IMR-90 (cell line): ENCODE results near the gene CCDC88C.

Experiments
- BHLHE40 ChIP-seq: fragments of 150-350 bp; IDR thresholded peaks from 2 replicates; pipeline ENCODE4 v1.6.1; 2016; ENCODE audit warnings: mild to moderate bottlenecking, low read depth, low read length
- CTCF ChIP-seq: conservative IDR thresholded peaks from 2 replicates; pipeline ENCODE4 v1.5.1; 2012; ENCODE audit warnings: mild to moderate bottlenecking, low read depth, low read length, improper control_type of control experiment
- MAFK ChIP-seq: IDR thresholded peaks from 2 replicates; pipeline ENCODE4 v1.6.1; 2012; ENCODE audit warnings: low read depth, low read length, improper control_type of control experiment
- MAZ ChIP-seq: IDR thresholded peaks from 2 replicates; pipeline ENCODE4 v1.6.1; 2012; ENCODE audit warnings: low read depth, mild to moderate bottlenecking, low read length, improper control_type of control experiment, moderate library complexity, borderline replicate concordance
- POLR2A ChIP-seq: IDR thresholded peaks from 2 replicates; pipeline ENCODE4 v1.6.1; 2012; ENCODE audit warnings: mild to moderate bottlenecking, low read depth, low read length
- RAD21 ChIP-seq: IDR thresholded peaks from 2 replicates; pipeline ENCODE4 v1.6.1; 2012; ENCODE audit warnings: low read length, improper control_type of control experiment
- RCOR1 ChIP-seq: IDR thresholded peaks from 2 replicates; pipeline ENCODE4 v1.6.1; 2012; ENCODE audit warnings: mild to moderate bottlenecking, low read length, improper control_type of control experiment; ENCODE audit not compliant: insufficient replicate concordance
- SMC3 ChIP-seq: fragments of 150-350 bp; IDR thresholded peaks from 2 replicates; pipeline ENCODE4 v1.6.1; 2016; ENCODE audit warnings: low read depth, mild to moderate bottlenecking, antibody characterized with exemption, low read length, moderate library complexity
- USF2 ChIP-seq: fragments of 150-350 bp; IDR thresholded peaks from 2 replicates; pipeline ENCODE4 v1.6.1; 2017; ENCODE audit warnings: mild to moderate bottlenecking, antibody characterized with exemption, low read length, low read depth

GRCh38 chr14:91413547-91414474 lies 3.8 kb downstream of the CCDC88C start:
- no peak for TF ChIP-seq SMC3
- no peak for TF ChIP-seq POLR2A
- no peak for TF ChIP-seq CTCF
- TF ChIP-seq BHLHE40: no peak
- no peak for TF ChIP-seq MAZ
- no peak for TF ChIP-seq MAFK
- no peak for TF ChIP-seq RCOR1
- TF ChIP-seq RAD21: no peak
- TF ChIP-seq USF2: no peak
